ENCODE measurements around the gene CBL.

- no peak for TF ChIP-seq CTCF (IDR thresholded peaks at IDR 0.05)
- TF ChIP-seq POLR2A (IDR thresholded peaks at IDR 0.05) = no peak
Measured at GRCh38 chr11:119187123-119187892, 18.8 kb upstream of the CBL start.
